Measurements from ENCODE around the gene CRLF1.
A peak's percentile ranks its signal among the peaks of the same experiment; 100 is the strongest.

The CRLF1 gene

DNA sequence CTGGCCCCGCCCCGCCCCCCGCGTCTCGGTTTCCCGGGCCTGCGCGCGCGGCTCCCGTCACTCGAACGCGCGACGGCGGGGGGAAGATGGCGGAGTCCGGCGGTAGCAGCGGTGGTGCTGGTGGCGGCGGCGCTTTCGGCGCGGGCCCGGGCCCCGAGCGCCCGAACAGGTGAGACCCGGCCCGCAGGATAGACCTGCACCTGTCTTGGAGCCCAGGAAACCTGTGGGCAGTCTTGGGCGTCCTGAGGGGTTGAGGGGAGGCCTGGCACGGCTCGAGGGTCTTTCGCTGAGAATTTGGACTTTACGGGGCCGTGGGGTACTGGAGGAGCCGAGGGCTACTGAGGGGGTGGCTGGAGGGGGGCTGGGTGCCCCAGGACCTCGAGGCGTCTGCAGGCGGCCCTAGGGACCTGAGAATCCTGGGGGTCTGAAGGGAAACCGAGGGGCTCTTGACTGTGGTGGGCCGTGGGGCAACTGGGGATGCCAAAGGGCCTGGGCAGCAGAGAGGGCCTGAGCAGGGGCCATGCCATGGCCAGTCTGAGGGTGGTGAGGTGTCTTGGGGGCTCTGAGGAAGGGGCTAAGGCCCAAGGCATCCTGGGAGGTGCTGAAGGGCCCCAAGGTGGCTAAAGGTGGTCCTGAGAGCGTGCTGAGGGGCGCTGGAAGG is 30.5 kb upstream of the CRLF1 start, which contains the start of gene KLHL26:
Gene KLHL26 (plus strand): TSS at position 60 of the 661 bp plus-strand sequence. CDS start 27 bp downstream, at position 87.
- H3K4me3 ChIP-seq (ENCODE audit: low read depth, low read length): peak within 1 kb of the TSS; percentile 72
- DNase-seq (ENCODE audit: low read depth): no peak

DNA sequence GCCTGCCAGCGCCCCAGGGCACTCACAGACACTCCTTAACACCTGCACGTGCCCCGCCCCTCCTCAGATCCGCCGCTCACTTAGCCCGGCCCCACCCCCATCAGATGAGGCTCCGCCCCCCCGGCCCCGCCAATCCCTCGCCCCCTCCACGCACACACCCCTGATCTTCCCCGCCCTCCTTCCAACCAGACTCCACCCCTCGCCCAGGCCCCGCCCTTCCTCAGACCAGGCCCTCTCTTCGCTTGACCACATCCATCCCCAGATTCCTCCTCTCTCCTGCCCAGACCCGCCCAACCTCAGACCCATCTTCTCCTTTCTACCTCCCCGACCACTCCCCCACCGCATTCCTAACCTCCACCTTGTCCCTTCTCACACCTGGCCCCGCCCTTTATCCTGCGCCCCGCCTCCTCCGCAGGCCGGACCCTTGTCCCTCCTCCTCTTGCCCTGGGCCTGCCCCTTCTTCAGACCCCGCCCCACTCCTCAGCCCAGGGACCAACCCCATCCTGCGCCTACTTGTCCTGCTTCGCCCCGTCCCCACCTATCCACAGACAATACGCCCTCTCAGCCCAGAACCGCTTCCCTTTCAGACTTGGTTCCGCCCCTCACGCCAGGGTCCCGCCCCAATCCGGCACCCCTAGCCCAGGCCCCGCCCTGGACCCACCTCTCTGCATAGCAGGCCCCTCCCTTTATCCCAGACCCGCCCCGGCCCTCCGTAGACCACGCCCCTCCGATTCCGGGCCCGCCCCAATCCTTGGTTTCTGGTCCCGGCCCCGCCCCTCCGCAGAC is 29.8 kb upstream of the CRLF1 start:
- peak; percentile 77 for DNase-seq (ENCODE audit: low read depth)
- peak overlapping the region; percentile 72 for H3K4me3 ChIP-seq (ENCODE audit: low read depth, low read length)

GRCh38 chr19:18635831-18636182 is 29.2 kb upstream of the CRLF1 start:
- no peak for DNase-seq (ENCODE audit: low read depth)
- H3K4me3 ChIP-seq (ENCODE audit: low read depth, low read length): peak overlapping the region; percentile 72

- DNase-seq (ENCODE audit: low read depth): no peak
- H3K4me3 ChIP-seq (ENCODE audit: low read depth, low read length): no peak overlapping the region
These were observed 28.2 kb upstream of the CRLF1 start for GRCh38 chr19:18634612-18635297.

GRCh38 chr19:18633321-18633720 is 26.7 kb upstream of the CRLF1 start:
- DNase-seq (ENCODE audit: low read depth): no peak
- H3K4me3 ChIP-seq (ENCODE audit: low read depth, low read length): no peak overlapping the region

DNA sequence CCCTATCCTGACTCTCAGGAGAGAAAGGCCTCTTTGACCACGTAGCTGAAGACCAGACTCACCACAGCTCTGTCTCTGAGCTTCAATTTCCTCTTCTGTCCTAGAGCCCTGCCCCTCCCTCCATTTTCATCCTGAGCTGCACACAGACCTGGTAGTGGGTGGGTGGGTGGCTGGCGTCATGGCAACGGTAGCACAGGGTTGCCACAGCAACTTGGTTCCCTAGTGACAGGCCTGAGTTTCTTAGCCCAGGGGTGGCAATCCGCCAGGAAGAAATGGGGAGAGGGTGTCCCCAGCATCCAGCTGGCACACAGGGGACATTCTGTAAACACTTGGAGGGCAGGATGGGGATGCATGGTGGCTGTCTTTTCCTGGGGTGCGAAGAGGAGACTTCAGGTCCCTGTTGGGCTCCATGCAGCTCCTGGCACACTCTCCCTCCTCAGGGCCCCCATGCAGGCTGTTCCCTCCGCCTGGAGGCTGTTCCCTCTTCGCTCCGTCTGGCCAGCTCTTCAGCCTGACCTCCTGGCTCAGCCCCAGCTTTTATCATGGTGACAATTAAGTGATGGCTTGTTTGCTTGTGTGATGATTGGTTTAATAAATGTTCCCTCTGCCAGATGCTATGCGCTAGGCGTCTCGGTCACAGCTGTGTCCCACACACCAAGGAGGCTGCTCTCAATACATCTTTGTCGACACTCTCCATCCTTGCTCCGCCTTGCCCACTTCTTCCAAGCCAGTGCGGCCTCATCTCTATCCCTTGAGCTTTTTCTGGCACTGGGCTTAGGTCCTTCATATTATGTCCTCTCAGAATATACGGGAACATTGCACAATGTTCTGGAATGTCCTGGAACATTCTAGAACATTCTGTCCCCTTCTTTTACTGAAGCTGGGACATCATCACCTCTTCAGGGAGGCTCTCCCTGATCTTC is 22.8 kb upstream of the CRLF1 start:
- H3K4me3 ChIP-seq (ENCODE audit: low read depth, low read length): no peak overlapping the region
- peak; percentile 47 for DNase-seq (ENCODE audit: low read depth)

DNA sequence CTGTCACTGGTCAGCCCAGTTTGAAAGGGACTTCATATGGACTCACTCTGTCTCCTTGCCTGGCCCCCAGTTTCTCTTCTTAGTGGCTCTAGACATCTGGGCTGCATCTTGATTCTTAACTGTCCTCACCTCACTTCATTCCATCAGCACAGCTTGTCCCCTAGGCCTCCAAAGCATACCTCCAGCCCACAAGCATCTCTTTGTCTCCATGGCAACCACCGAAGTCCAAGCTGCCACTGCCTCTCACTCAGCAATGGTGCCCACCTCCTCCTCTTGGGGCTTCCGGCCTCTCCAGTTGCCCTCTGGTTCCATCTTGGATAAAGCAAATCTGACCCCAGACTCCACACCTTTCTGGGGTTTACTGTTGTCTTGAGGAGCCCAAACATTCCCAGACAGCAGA is 20.3 kb upstream of the CRLF1 start:
- H3K4me3 ChIP-seq (ENCODE audit: low read depth, low read length): no peak overlapping the region
- DNase-seq (ENCODE audit: low read depth): no peak

DNA sequence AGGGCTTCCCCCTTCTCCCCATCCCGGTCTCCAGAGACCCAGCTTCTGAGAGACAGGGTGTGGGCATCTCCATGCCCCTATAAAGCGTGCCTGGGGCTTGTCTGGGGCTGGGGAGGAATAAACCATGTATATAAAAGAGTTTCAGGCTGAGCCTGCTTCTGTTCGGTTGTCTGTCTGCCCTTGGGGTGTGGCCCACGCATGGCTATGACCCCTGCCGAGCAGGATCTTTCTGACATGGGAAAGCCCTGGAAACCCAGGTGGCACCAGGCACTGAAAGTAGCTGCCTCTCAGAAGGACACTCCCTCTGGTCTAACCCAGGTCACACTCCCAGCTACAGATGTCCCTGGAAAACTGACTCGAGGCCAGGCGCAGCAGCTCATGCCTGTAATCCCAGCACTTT is 14.3 kb upstream of the CRLF1 start:
- DNase-seq (ENCODE audit: low read depth): no peak
- H3K4me3 ChIP-seq (ENCODE audit: low read depth, low read length): no peak overlapping the region

DNA sequence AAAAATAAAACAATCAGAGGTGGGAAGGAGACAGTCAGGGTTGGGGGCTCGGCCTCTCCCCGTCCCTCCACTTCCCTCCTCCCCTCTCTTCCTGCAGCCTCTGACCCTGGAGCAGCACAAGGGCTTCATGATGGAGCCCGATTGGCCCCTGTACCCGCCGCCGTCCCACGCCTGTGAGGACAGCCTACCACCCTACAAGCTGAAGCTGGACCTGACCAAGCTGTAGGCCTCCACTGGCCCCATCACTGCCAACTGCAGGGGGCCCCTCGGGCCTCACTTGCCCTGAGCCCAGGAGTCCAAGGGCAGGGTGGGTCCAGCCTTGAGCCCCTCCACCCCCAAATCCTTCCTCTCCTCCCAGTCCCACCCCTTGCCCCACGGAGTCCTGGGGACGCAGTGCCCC is 13.7 kb upstream of the CRLF1 start:
- H3K4me3 ChIP-seq (ENCODE audit: low read depth, low read length): no peak overlapping the region
- no peak for DNase-seq (ENCODE audit: low read depth)

DNA sequence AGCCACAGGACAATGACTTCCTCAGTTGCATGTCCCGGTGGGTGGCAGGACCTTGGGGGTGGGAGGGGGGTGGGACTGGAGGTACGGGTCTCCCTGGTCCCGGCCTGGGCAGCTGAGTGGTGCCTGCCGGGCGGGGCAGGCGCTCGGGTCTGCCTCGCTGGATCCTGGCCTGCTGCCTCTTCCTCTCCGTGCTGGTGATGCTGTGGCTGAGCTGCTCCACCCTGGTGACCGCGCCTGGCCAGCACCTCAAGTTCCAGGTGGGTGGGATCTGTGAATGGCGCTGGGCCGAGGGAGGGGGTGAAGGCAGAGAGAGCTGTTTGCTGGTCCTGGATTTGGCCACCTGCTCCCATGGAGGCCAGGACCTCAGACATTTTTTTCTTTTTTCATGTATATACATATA is 11.6 kb upstream of the CRLF1 start:
- no peak for DNase-seq (ENCODE audit: low read depth)
- H3K4me3 ChIP-seq (ENCODE audit: low read depth, low read length): no peak overlapping the region

GRCh38 chr19:18617562-18617961 is 11.0 kb upstream of the CRLF1 start:
- H3K4me3 ChIP-seq (ENCODE audit: low read depth, low read length): no peak overlapping the region
- DNase-seq (ENCODE audit: low read depth): no peak

GRCh38 chr19:18616023-18616422 is 9.4 kb upstream of the CRLF1 start:
- DNase-seq (ENCODE audit: low read depth): no peak
- no peak overlapping the region for H3K4me3 ChIP-seq (ENCODE audit: low read depth, low read length)

DNA sequence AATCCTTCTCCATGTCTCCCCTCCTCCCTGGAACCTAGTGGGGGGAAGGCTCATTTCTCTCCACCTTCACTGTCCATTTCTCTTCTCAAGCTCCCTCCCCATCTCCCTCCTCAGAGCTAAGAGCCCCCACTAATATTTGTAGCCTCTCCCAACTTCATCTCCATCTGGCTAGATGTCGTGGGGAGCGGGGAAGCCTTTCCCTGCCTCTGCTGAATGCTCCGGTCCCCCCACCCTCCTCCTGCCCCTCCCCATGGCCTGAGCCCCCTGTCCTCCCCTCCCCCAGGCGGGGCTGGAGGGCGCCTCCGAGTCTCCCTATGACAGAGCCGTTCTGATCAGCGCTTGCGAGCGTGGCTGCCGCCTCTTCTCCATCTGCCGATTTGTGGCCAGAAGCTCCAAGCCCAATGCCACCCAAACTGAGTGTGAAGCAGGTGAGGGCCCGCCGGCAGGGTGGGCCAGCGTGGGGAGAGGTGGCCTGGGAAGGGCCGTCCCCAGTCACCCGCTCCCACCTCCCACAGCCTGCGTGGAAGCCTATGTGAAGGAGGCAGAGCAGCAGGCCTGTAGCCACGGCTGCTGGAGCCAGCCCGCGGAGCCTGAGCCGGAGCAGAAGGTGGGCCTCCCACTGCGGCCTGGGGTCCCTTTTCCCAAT is 7.1 kb upstream of the CRLF1 start:
- DNase-seq (ENCODE audit: low read depth): no peak
- no peak overlapping the region for H3K4me3 ChIP-seq (ENCODE audit: low read depth, low read length)

DNA sequence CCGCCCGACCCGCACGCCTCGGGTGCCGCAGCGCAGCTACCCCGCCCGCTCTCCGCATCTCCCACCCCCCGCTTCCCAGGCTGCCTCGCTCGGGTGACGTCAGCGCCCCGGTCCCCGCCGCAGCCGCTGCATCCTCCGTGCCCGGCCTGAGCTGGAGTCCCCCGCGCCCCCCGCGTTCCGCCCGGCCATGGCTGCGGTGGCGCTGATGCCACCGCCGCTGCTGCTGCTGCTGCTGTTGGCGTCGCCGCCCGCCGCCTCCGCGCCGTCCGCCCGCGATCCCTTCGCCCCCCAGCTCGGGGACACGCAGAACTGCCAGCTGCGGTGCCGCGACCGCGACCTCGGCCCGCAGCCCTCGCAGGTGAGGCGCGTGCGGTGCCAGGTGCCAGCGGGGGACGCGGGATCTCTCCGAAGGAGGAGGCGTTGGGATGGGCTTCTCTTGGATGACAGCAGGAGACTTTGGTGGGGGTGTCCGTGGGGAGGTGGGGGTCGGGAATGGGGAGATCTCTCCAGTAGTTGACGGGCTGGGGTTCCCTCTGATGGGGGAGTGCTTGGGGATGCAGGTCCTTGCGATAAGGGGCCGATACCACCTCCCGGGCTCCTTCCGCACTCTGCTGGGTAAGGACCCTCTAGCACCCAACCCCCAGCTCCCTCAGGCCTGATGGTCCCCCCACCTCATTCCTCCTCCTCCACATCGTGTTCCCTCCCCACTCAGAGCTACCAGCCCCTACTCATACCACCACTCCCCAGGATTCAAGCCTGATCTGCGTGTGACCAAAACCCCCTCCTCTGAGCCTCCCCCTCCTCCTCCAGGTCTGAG is 6.4 kb upstream of the CRLF1 start, which contains the start of gene TMEM59L:
Gene TMEM59L (plus strand): TSS at position 99 of the 817 bp plus-strand sequence. CDS start 89 bp downstream, at position 188.
- peak within 1 kb of the TSS; percentile 45 for H3K4me3 ChIP-seq (ENCODE audit: low read depth, low read length)
- no peak for DNase-seq (ENCODE audit: low read depth)

- no peak for DNase-seq (ENCODE audit: low read depth)
- H3K4me3 ChIP-seq (ENCODE audit: low read depth, low read length): peak overlapping the region; percentile 45
These were observed 5.6 kb upstream of the CRLF1 start for GRCh38 chr19:18612051-18612771.

DNA sequence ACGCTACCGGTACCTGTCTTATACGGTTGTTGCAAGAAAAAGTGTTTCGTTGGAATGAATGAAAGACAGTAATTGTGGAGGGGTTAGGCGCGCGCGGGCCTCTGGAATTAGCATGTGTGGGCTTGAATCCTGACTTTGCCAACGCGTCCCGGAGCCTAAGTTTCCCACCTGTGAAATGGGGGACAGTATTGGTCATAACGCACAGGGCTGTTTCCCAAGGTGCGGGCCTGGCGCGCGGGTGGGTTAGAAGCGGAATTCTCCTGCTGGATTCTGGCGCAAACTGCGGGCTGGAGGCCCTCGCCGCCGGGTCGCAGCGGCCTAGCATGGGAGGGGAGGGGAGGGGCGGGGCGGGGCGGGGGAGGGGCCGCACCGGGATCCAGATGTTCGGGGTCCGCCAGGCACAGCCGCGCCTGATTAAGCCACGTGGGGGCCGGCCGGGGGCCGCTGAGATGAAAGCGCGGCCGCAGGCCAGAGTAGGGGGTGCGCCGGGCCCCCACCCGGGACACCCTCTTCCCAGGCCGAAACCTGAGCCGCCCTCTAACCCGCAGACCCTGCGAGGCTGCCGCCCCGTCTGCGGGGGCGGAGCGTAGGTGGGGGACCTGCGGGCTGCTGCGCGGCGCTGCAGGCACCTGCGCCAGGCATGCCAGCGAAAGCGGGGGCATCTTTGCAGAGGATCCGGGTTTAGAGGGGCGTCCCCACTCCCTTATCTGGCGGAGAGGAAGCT is 4.9 kb upstream of the CRLF1 start:
- no peak for DNase-seq (ENCODE audit: low read depth)
- no peak overlapping the region for H3K4me3 ChIP-seq (ENCODE audit: low read depth, low read length)
